ENCODE measurements around the gene MYRF.

- TF ChIP-seq CTCF (conservative IDR thresholded peaks at IDR 0.05; ENCODE audit: low read depth, low read length) (no peak), NFE2L2 (IDR thresholded peaks at IDR 0.05; ENCODE audit: low read depth, low read length) (no peak), MXI1 (IDR thresholded peaks at IDR 0.05; ENCODE audit: borderline replicate concordance, low read depth, low read length) (no peak)
Observed at GRCh38 chr11:61735391-61735790, 17.0 kb upstream of the MYRF start.
